Peyer's patch (tissue), 4 donors: ENCODE results near the gene IRS1. TPM values are rescaled to one million over a fixed set of nuclear protein-coding genes. Genes with fewer than 3 reads are reported as not detected.

Experiments used
- DNase-seq, 3 donors: peaks; one replicate each; pipeline ENCODE4 v3.0.0-alpha.2; 2017 to 2019
- H3K27ac ChIP-seq, 4 donors: fragments of 200-600 bp; sonication (generic); one replicate each; pipeline ENCODE4 v1.5.1; 2016 to 2019
- H3K27me3 ChIP-seq, 2 donors: fragments of 200-600 bp; sonication (generic); one replicate each; pipeline ENCODE4 v1.5.1; 2019
- H3K36me3 ChIP-seq, 3 donors: fragments of 200-600 bp; sonication (generic); one replicate each; pipeline ENCODE4 v1.5.1; 2016 to 2019
- H3K4me1 ChIP-seq, 4 donors: fragments of 200-600 bp; sonication (generic); one replicate each; pipeline ENCODE4 v1.5.1; 2016 to 2019
- H3K4me3 ChIP-seq, 4 donors: fragments of 200-600 bp; sonication (generic); 1 replicate in 3 of 4; 2 replicates in 1 of 4; pipeline ENCODE4 v1.5.1; 2016 to 2019; ENCODE audit warnings: mild to moderate bottlenecking in 1 of 4
- H3K9me3 ChIP-seq, 4 donors: fragments of 200-600 bp; sonication (generic); one replicate each; pipeline ENCODE4 v1.5.1; 2016 to 2019; ENCODE audit warnings: mild to moderate bottlenecking in 1 of 4
- CTCF ChIP-seq, 6 experiments: fragments of 450-650 bp in 4 of 6; fragments of 200-600 bp in 2 of 6; sonication (generic) in 1 of 6; IDR thresholded peaks; one replicate each; pipeline ENCODE4 v1.5.1; 2017 to 2019; ENCODE audit warnings: antibody characterized with exemption in 6 of 6, mild to moderate bottlenecking in 3 of 6, moderate library complexity in 1 of 6
- POLR2A ChIP-seq, 2 donors: fragments of 450-650 bp; IDR thresholded peaks; one replicate each; pipeline ENCODE4 v1.5.1; 2017; ENCODE audit warnings: antibody characterized with exemption in 2 of 2, mild to moderate bottlenecking in 2 of 2, moderate library complexity in 2 of 2
- total RNA-seq, 4 donors: library from RNA; depleted of rRNA; stranded (reverse); fragments of >200 nt; gene quantifications; one replicate each; pipeline ENCODE4 v1.1.0, GENCODE V29; 2016

The IRS1 gene
- total RNA-seq, 4 donors from 2014 or later: 8.3 to 67.7 (median 22.5) TPM

- Histone ChIP-seq H3K9me3 (no peaks in the 10 kb centered on the region), H3K27ac (no peak overlapping the region), H3K4me1 (peaks cover 0 to 12% (median 0%) of the 10 kb centered on the region in 4 donors), H3K4me3 (no peak overlapping the region), H3K36me3 (no peaks in the 10 kb centered on the region), H3K27me3 (no peaks in the 10 kb centered on the region)
- DNase-seq: peak in 1 of 3 donors; percentile 60
- TF ChIP-seq POLR2A (IDR thresholded peaks at IDR 0.05) (no peak), CTCF (IDR thresholded peaks at IDR 0.05) (no peak)
Observed at GRCh38 chr2:226683944-226684562, 115.6 kb downstream of the IRS1 start.

GRCh38 chr2:226683196-226683595 is 116.4 kb downstream of the IRS1 start:
- no peak overlapping the region for H3K27ac ChIP-seq
- H3K36me3 ChIP-seq: no peaks in the 10 kb centered on the region
- no peaks in the 10 kb centered on the region for H3K9me3 ChIP-seq
- H3K4me1 ChIP-seq: peaks cover 0 to 17% (median under 1%) of the 10 kb centered on the region in 4 donors
- no peaks in the 10 kb centered on the region for H3K27me3 ChIP-seq
- TF ChIP-seq CTCF (IDR thresholded peaks at IDR 0.05): no peak
- TF ChIP-seq POLR2A (IDR thresholded peaks at IDR 0.05): no peak
- DNase-seq: no peak
- H3K4me3 ChIP-seq: no peak overlapping the region

Other genes starting within 250 kb of the IRS1 start
- 10 to 100 TPM; 12.6 to 68.5 (median 30.6) TPM for gene RHBDD1, start 36.2 kb upstream of the IRS1 start, total RNA-seq